ENCODE measurements around the gene NR1D2.

DNA sequence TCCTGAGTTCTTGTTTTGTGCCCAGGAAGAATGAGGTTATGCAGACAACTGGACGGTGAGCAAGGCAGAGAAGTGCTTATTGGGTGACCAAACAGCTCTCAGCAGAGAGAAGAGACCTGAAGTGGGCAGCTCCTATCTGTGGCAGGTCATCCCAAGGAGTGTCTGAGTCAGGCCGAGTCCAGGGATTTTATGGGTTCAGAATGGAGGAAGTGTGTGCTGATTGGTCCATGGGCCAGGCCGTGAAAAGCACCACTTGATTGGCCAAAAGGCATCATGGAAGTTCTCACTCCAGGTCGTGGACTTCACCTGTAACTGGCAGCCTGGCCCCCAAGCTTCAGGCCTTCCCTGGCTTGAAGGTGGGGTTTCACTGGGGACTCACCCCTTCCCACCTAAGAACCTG is 74.5 kb downstream of the NR1D2 start:
- TF ChIP-seq, protein P1, sequence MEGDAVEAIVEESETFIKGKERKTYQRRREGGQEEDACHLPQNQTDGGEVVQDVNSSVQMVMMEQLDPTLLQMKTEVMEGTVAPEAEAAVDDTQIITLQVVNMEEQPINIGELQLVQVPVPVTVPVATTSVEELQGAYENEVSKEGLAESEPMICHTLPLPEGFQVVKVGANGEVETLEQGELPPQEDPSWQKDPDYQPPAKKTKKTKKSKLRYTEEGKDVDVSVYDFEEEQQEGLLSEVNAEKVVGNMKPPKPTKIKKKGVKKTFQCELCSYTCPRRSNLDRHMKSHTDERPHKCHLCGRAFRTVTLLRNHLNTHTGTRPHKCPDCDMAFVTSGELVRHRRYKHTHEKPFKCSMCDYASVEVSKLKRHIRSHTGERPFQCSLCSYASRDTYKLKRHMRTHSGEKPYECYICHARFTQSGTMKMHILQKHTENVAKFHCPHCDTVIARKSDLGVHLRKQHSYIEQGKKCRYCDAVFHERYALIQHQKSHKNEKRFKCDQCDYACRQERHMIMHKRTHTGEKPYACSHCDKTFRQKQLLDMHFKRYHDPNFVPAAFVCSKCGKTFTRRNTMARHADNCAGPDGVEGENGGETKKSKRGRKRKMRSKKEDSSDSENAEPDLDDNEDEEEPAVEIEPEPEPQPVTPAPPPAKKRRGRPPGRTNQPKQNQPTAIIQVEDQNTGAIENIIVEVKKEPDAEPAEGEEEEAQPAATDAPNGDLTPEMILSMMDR (IDR thresholded peaks at IDR 0.05; ENCODE audit: low read depth, low read length, poor library complexity, severe bottlenecking) = no peak
- TF ChIP-seq EZH2phosphoT487 (IDR thresholded peaks at IDR 0.05; ENCODE audit: borderline replicate concordance, low read length) = no peak

Data from DOHH2 (cell line).